GM23338 (cell line): ENCODE data around the gene PLAAT1. TPM values are rescaled to one million over a fixed set of nuclear protein-coding genes. Genes with fewer than 3 reads are reported as not detected.

Experiments used
- ATAC-seq: fragments of 200-7000 bp; cut with Tn5 transposase; 3 replicates; pipeline ENCODE4 v1.9.1; 2020
- DNase-seq: peaks from one replicate; pipeline ENCODE4 v3.0.0-alpha.2; 2015; ENCODE audit warnings: low spot score
- H2AFZ ChIP-seq: fragments of 200-600 bp; sonication (generic); 2 replicates; pipeline ENCODE4 v1.8.0; 2016; ENCODE audit warnings: antibody characterized with exemption, mild to moderate bottlenecking, moderate library complexity
- H3F3A ChIP-seq: fragments of 200-600 bp; sonication (generic); replicated peaks from 2 replicates; pipeline ENCODE4 v1.8.0; 2017; ENCODE audit warnings: antibody characterized with exemption, mixed run types, low read depth
- H3K27ac ChIP-seq: fragments of 200-600 bp; sonication (generic); 2 replicates; pipeline ENCODE4 v1.6.1; 2016; ENCODE audit warnings: low read depth
- H3K27me3 ChIP-seq: fragments of 200-600 bp; sonication (generic); 2 replicates; pipeline ENCODE4 v1.8.0; 2016; ENCODE audit warnings: mild to moderate bottlenecking, mixed run types, moderate library complexity; ENCODE audit not compliant: insufficient read depth
- H3K36me3 ChIP-seq: fragments of 200-600 bp; sonication (generic); 2 replicates; pipeline ENCODE4 v1.8.0; 2016; ENCODE audit warnings: mild to moderate bottlenecking; ENCODE audit not compliant: insufficient read depth
- H3K4me1 ChIP-seq: fragments of 200-600 bp; sonication (generic); 2 replicates; pipeline ENCODE4 v1.8.0; 2016; ENCODE audit warnings: mild to moderate bottlenecking, moderate library complexity; ENCODE audit not compliant: insufficient read depth
- H3K4me2 ChIP-seq: fragments of 200-600 bp; sonication (generic); 2 replicates; pipeline ENCODE4 v1.7.1; 2017; ENCODE audit warnings: mixed run types
- H3K4me3 ChIP-seq: fragments of 200-600 bp; sonication (generic); 2 replicates; pipeline ENCODE4 v1.6.1; 2016; ENCODE audit warnings: mixed run types
- H3K79me2 ChIP-seq: fragments of 200-600 bp; sonication (generic); replicated peaks from 2 replicates; pipeline ENCODE4 v1.8.0; 2017; ENCODE audit warnings: mild to moderate bottlenecking; ENCODE audit not compliant: insufficient read depth
- H3K9me2 ChIP-seq: fragments of 200-600 bp; sonication (generic); 2 replicates; pipeline ENCODE4 v1.8.0; 2017; ENCODE audit not compliant: insufficient read depth
- H4K20me1 ChIP-seq: fragments of 200-600 bp; sonication (generic); replicated peaks from 2 replicates; pipeline ENCODE4 v1.8.0; 2017; ENCODE audit warnings: mild to moderate bottlenecking; ENCODE audit not compliant: insufficient read depth
- H3K27ac Mint-ChIP-seq: 2 replicates; pipeline ENCODE4 v1.8.0; 2020; ENCODE audit warnings: inconsistent platforms, mild to moderate bottlenecking, moderate library complexity, mixed read lengths
- H3K27me3 Mint-ChIP-seq: 3 replicates; pipeline ENCODE4 v1.8.0; 2022; ENCODE audit warnings: low read depth, mild to moderate bottlenecking, moderate library complexity, mixed read lengths, inconsistent platforms; ENCODE audit not compliant: insufficient read depth, poor library complexity
- H3K36me3 Mint-ChIP-seq: 3 replicates; pipeline ENCODE4 v1.8.0; 2021; ENCODE audit warnings: low read depth, mild to moderate bottlenecking, inconsistent platforms, moderate library complexity, mixed read lengths
- H3K4me1 Mint-ChIP-seq: 3 replicates; pipeline ENCODE4 v1.8.0; 2020; ENCODE audit warnings: mild to moderate bottlenecking, inconsistent platforms, mixed read lengths
- H3K4me3 Mint-ChIP-seq: 3 replicates; pipeline ENCODE4 v1.8.0; 2021; ENCODE audit warnings: moderate library complexity, mild to moderate bottlenecking, inconsistent platforms, mixed read lengths
- H3K9me3 Mint-ChIP-seq: 3 replicates; pipeline ENCODE4 v1.8.0; 2020; ENCODE audit warnings: moderate library complexity, mild to moderate bottlenecking, inconsistent platforms, mixed read lengths
- CREB1 ChIP-seq: fragments of 250-450 bp; sonication (Bioruptor Pico); IDR thresholded peaks from 2 replicates; pipeline ENCODE4 v1.5.0; 2020; ENCODE audit warnings: low read depth, mild to moderate bottlenecking, moderate library complexity
- ETS1 ChIP-seq: IDR thresholded peaks from 2 replicates; pipeline ENCODE4 v1.6.1; 2016; ENCODE audit warnings: antibody characterized with exemption
- EZH2 ChIP-seq: fragments of 200-600 bp; sonication (generic); IDR thresholded peaks from one replicate; pipeline ENCODE4 v1.8.0; 2017; ENCODE audit warnings: antibody characterized with exemption, mild to moderate bottlenecking, low read depth; ENCODE audit not compliant: unreplicated experiment
- EZH2phosphoT487 ChIP-seq: fragments of 200-600 bp; sonication (generic); IDR thresholded peaks from one replicate; pipeline ENCODE4 v1.8.1; 2018; ENCODE audit warnings: antibody characterized with exemption; ENCODE audit not compliant: unreplicated experiment
- JUNB ChIP-seq: IDR thresholded peaks from one replicate; pipeline ENCODE4 v1.6.1; 2016; ENCODE audit warnings: antibody characterized with exemption; ENCODE audit not compliant: unreplicated experiment
- NANOG ChIP-seq: IDR thresholded peaks from 2 replicates; pipeline ENCODE4 v1.6.1; 2016; ENCODE audit warnings: antibody characterized with exemption, borderline replicate concordance
- REST ChIP-seq: IDR thresholded peaks from one replicate; pipeline ENCODE4 v1.6.1; 2018; ENCODE audit warnings: antibody characterized with exemption; ENCODE audit not compliant: unreplicated experiment
- STAT1 ChIP-seq: IDR thresholded peaks from one replicate; pipeline ENCODE4 v1.6.1; 2016; ENCODE audit warnings: antibody characterized with exemption; ENCODE audit not compliant: unreplicated experiment
- ZNF114 ChIP-seq: fragments of 250-450 bp; sonication (Bioruptor Pico); IDR thresholded peaks from 2 replicates; pipeline ENCODE4 v1.5.0; 2020; ENCODE audit warnings: mild to moderate bottlenecking, moderate library complexity
- ZNF331 ChIP-seq: fragments of 250-450 bp; sonication (Bioruptor Pico); IDR thresholded peaks from 2 replicates; pipeline ENCODE4 v1.5.0; 2020; ENCODE audit warnings: low read depth, mild to moderate bottlenecking, moderate library complexity
- polyA plus RNA-seq: library from polyadenylated mRNA; unstranded; fragments of >200 nt; fragmentation: Nextera tagmentation; extraction: Ambion mirVana; gene quantifications from 2 replicates; pipeline ENCODE4 v1.2.1, GENCODE V29; 2016
- total RNA-seq: library from RNA; depleted of rRNA; stranded (reverse); fragments of >200 nt; shearing (Covaris generic); gene quantifications from 2 replicates; pipeline ENCODE4 v1.2.3, GENCODE V29; 2014
- TF ChIP-seq, protein P1 (sequence below), 2 experiments: fragments of 200-600 bp in 1 of 2; sonication (generic) in 1 of 2; conservative IDR thresholded peaks; 2 replicates each; pipeline versions ENCODE4 v1.5.1 to v1.6.1; 2016 to 2017; ENCODE audit warnings: antibody characterized with exemption in 2 of 2, low read depth in 2 of 2, mild to moderate bottlenecking in 2 of 2, moderate library complexity in 1 of 2
- TF ChIP-seq, protein P2 (sequence below): fragments of 250-450 bp; sonication (Bioruptor Pico); IDR thresholded peaks from 2 replicates; pipeline ENCODE4 v1.5.0; 2020; ENCODE audit warnings: mild to moderate bottlenecking, moderate library complexity

The PLAAT1 gene
- total and polyA plus RNA-seq, 2 experiments from 2014 or later, result 5.4 to 6.7 TPM

GRCh38 chr3:193269343-193270028 lies 28.5 kb downstream of the PLAAT1 start (continued):
- TF ChIP-seq NANOG (no peak), JUNB (no peak), EZH2 (no peak)

DNA sequence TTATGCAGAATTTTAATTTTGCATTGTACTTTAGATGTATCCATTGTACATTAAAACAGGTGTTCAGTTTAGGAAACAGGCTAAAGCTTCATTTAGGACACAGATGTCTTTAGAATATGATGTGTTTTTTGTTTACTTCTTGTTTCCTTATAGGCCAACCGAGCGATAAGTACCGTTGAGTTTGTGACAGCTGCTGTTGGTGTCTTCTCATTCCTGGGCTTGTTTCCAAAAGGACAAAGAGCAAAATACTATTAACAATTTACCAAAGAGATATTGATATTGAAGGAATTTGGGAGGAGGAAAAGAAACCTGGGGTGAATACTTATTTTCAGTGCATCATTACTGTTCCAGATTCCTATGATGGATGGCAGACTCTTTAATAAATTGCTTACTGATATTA lies 29.4 kb downstream of the PLAAT1 start:
- H3K9me3 Mint-ChIP-seq, result no peaks in the 10 kb centered on the region; the same call in 2 of the 3 replicates
- DNase-seq (no peak), ATAC-seq (no peak)
- H3K27ac ChIP-seq, result no peak overlapping the region
- 0 out of 2 replicates have a peak, but pooled peaks cover 5% of the 10 kb centered on the region for H3K9me2 ChIP-seq
- H3K4me1 Mint-ChIP-seq, result peaks cover 2% of the 10 kb centered on the region; the same call in 2 of the 3 replicates
- H3K27me3 ChIP-seq, result no peaks in the 10 kb centered on the region
- peaks cover 6% of the 10 kb centered on the region for H3K27me3 Mint-ChIP-seq
- H3K27ac Mint-ChIP-seq, result no peak overlapping the region
- H3K4me3 Mint-ChIP-seq, result no peak overlapping the region
- H3F3A ChIP-seq, result no peaks in the 10 kb centered on the region
- H4K20me1 ChIP-seq, result no peaks in the 10 kb centered on the region
- H3K36me3 ChIP-seq, result no peaks in the 10 kb centered on the region
- H3K4me2 ChIP-seq, result no peak overlapping the region
- H3K4me1 ChIP-seq, result no peaks in the 10 kb centered on the region
- no peak overlapping the region for H3K4me3 ChIP-seq
- no peak overlapping the region for H2AFZ ChIP-seq
- no peaks in the 10 kb centered on the region for H3K79me2 ChIP-seq
- no peaks in the 10 kb centered on the region; the same call in 2 of the 3 replicates for H3K36me3 Mint-ChIP-seq
- TF ChIP-seq, protein P1, sequence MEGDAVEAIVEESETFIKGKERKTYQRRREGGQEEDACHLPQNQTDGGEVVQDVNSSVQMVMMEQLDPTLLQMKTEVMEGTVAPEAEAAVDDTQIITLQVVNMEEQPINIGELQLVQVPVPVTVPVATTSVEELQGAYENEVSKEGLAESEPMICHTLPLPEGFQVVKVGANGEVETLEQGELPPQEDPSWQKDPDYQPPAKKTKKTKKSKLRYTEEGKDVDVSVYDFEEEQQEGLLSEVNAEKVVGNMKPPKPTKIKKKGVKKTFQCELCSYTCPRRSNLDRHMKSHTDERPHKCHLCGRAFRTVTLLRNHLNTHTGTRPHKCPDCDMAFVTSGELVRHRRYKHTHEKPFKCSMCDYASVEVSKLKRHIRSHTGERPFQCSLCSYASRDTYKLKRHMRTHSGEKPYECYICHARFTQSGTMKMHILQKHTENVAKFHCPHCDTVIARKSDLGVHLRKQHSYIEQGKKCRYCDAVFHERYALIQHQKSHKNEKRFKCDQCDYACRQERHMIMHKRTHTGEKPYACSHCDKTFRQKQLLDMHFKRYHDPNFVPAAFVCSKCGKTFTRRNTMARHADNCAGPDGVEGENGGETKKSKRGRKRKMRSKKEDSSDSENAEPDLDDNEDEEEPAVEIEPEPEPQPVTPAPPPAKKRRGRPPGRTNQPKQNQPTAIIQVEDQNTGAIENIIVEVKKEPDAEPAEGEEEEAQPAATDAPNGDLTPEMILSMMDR (conservative IDR thresholded peaks at IDR 0.05; ENCODE audit: low read depth in 2 of 2), result no peak
- TF ChIP-seq STAT1 (no peak), REST (no peak), EZH2phosphoT487 (no peak), CREB1 (CRISPR knock-in tag) (no peak), ZNF114 (CRISPR knock-in tag) (no peak), JUNB (no peak), EZH2 (no peak), ZNF331 (CRISPR knock-in tag) (no peak), ETS1 (no peak)
- TF ChIP-seq, protein P2, sequence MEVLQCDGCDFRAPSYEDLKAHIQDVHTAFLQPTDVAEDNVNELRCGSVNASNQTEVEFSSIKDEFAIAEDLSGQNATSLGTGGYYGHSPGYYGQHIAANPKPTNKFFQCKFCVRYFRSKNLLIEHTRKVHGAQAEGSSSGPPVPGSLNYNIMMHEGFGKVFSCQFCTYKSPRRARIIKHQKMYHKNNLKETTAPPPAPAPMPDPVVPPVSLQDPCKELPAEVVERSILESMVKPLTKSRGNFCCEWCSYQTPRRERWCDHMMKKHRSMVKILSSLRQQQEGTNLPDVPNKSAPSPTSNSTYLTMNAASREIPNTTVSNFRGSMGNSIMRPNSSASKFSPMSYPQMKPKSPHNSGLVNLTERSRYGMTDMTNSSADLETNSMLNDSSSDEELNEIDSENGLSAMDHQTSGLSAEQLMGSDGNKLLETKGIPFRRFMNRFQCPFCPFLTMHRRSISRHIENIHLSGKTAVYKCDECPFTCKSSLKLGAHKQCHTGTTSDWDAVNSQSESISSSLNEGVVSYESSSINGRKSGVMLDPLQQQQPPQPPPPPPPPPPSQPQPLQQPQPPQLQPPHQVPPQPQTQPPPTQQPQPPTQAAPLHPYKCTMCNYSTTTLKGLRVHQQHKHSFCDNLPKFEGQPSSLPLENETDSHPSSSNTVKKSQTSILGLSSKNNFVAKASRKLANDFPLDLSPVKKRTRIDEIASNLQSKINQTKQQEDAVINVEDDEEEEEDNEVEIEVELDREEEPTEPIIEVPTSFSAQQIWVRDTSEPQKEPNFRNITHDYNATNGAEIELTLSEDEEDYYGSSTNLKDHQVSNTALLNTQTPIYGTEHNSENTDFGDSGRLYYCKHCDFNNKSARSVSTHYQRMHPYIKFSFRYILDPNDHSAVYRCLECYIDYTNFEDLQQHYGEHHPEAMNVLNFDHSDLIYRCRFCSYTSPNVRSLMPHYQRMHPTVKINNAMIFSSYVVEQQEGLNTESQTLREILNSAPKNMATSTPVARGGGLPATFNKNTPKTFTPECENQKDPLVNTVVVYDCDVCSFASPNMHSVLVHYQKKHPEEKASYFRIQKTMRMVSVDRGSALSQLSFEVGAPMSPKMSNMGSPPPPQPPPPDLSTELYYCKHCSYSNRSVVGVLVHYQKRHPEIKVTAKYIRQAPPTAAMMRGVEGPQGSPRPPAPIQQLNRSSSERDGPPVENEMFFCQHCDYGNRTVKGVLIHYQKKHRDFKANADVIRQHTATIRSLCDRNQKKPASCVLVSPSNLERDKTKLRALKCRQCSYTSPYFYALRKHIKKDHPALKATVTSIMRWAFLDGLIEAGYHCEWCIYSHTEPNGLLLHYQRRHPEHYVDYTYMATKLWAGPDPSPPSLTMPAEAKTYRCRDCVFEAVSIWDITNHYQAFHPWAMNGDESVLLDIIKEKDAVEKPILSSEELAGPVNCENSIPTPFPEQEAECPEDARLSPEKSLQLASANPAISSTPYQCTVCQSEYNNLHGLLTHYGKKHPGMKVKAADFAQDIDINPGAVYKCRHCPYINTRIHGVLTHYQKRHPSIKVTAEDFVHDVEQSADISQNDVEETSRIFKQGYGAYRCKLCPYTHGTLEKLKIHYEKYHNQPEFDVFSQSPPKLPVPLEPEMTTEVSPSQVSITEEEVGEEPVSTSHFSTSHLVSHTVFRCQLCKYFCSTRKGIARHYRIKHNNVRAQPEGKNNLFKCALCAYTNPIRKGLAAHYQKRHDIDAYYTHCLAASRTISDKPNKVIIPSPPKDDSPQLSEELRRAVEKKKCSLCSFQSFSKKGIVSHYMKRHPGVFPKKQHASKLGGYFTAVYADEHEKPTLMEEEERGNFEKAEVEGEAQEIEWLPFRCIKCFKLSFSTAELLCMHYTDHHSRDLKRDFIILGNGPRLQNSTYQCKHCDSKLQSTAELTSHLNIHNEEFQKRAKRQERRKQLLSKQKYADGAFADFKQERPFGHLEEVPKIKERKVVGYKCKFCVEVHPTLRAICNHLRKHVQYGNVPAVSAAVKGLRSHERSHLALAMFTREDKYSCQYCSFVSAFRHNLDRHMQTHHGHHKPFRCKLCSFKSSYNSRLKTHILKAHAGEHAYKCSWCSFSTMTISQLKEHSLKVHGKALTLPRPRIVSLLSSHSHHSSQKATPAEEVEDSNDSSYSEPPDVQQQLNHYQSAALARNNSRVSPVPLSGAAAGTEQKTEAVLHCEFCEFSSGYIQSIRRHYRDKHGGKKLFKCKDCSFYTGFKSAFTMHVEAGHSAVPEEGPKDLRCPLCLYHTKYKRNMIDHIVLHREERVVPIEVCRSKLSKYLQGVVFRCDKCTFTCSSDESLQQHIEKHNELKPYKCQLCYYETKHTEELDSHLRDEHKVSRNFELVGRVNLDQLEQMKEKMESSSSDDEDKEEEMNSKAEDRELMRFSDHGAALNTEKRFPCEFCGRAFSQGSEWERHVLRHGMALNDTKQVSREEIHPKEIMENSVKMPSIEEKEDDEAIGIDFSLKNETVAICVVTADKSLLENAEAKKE (CRISPR knock-in tag), result no peak
